HEK293 (cell line): ENCODE results near the gene PRR5.

ENCODE experiments used
- CTCF ChIA-PET: fragments of 350-600 bp; formaldehyde crosslinking; extraction: SDS; loops from one replicate; lab custom pipeline; 2021; ENCODE audit warnings: antibody characterized with exemption; lab: Yijun Ruan, JAX
- POLR2A ChIA-PET: fragments of 300-600 bp; formaldehyde crosslinking; extraction: SDS; loops from one replicate; lab custom pipeline; 2020; ENCODE audit warnings: antibody characterized with exemption, inconsistent platforms; lab: Yijun Ruan, JAX
- H3K27ac ChIP-seq: fragments of 200-500 bp; sonication (Bioruptor generic); 2 replicates; pipeline ENCODE4 v1.5.1; 2014; ENCODE audit warnings: low read depth, low read length, control low read depth, inconsistent platforms; ENCODE audit errors: extremely low read depth
- H3K36me3 ChIP-seq, 2 experiments: fragments of 200-500 bp in 1 of 2; sonication (Bioruptor generic) in 1 of 2; 1 replicate in 1 of 2; 2 replicates in 1 of 2; pipeline ENCODE4 v1.5.1; 2014 to 2017; ENCODE audit warnings: inconsistent platforms in 2 of 2, low read length in 2 of 2; ENCODE audit not compliant: control insufficient read depth in 2 of 2, insufficient read depth in 1 of 2
- H3K4me1 ChIP-seq: fragments of 200-500 bp; sonication (Bioruptor generic); 2 replicates; pipeline ENCODE4 v1.5.1; 2014; ENCODE audit warnings: mild to moderate bottlenecking, low read length, inconsistent platforms; ENCODE audit not compliant: control insufficient read depth, insufficient read depth
- H3K4me3 ChIP-seq: 2 replicates; pipeline ENCODE4 v1.5.1; 2011; ENCODE audit warnings: low read depth, mild to moderate bottlenecking, control low read depth, low read length, moderate library complexity
- H3K9me3 ChIP-seq: fragments of 200-500 bp; sonication (Bioruptor generic); 2 replicates; pipeline ENCODE4 v1.5.1; 2014; ENCODE audit warnings: low read depth, low read length, inconsistent platforms; ENCODE audit not compliant: control insufficient read depth, insufficient read depth
- EGR2 ChIP-seq: fragments of 450-650 bp; formaldehyde crosslinking; IDR thresholded peaks from 2 replicates; pipeline ENCODE4 v1.5.1; 2016; ENCODE audit warnings: low read depth, missing biosample characterization, missing genetic modification characterization
- GLIS1 ChIP-seq: fragments of 450-650 bp; formaldehyde crosslinking; IDR thresholded peaks from 2 replicates; pipeline ENCODE4 v1.5.1; 2016; ENCODE audit warnings: missing biosample characterization, missing genetic modification characterization
- GLIS2 ChIP-seq: fragments of 450-650 bp; formaldehyde crosslinking; IDR thresholded peaks from 2 replicates; pipeline ENCODE4 v1.5.1; 2016; ENCODE audit warnings: missing biosample characterization, missing genetic modification characterization
- HOXC10 ChIP-seq: sonication (generic); formaldehyde crosslinking; IDR thresholded peaks from 2 replicates; pipeline ENCODE4 v1.8.1; 2023; ENCODE audit warnings: mild to moderate bottlenecking, missing genetic modification reagents
- REPIN1 ChIP-seq: fragments of 450-650 bp; formaldehyde crosslinking; IDR thresholded peaks from 2 replicates; pipeline ENCODE4 v1.5.1; 2017; ENCODE audit warnings: missing biosample characterization, missing genetic modification characterization, low read depth
- SCRT1 ChIP-seq: fragments of 450-650 bp; formaldehyde crosslinking; IDR thresholded peaks from 2 replicates; pipeline ENCODE4 v1.5.1; 2016; ENCODE audit warnings: missing biosample characterization, missing genetic modification characterization, borderline replicate concordance
- WT1 ChIP-seq: fragments of 450-650 bp; formaldehyde crosslinking; IDR thresholded peaks from 2 replicates; pipeline ENCODE4 v1.5.1; 2016; ENCODE audit warnings: missing biosample characterization, missing genetic modification characterization
- ZEB2 ChIP-seq: fragments of 450-650 bp; formaldehyde crosslinking; IDR thresholded peaks from 2 replicates; pipeline ENCODE4 v1.5.1; 2016; ENCODE audit warnings: missing biosample characterization, missing genetic modification characterization
- ZFHX2 ChIP-seq: fragments of 450-650 bp; formaldehyde crosslinking; conservative IDR thresholded peaks from 2 replicates; pipeline ENCODE4 v1.5.1; 2016; ENCODE audit warnings: missing biosample characterization, missing genetic modification characterization
- ZIC2 ChIP-seq: fragments of 450-650 bp; formaldehyde crosslinking; IDR thresholded peaks from 2 replicates; pipeline ENCODE4 v1.5.1; 2016; ENCODE audit warnings: missing biosample characterization, missing genetic modification characterization
- ZNF2 ChIP-seq: fragments of 450-650 bp; formaldehyde crosslinking; IDR thresholded peaks from 2 replicates; pipeline ENCODE4 v1.5.1; 2016; ENCODE audit warnings: missing biosample characterization, missing genetic modification characterization
- ZNF292 ChIP-seq: fragments of 450-650 bp; formaldehyde crosslinking; IDR thresholded peaks from 2 replicates; pipeline ENCODE4 v1.5.1; 2016; ENCODE audit warnings: low read depth, missing biosample characterization, missing genetic modification characterization, borderline replicate concordance
- ZNF398 ChIP-seq: fragments of 450-650 bp; formaldehyde crosslinking; IDR thresholded peaks from 2 replicates; pipeline ENCODE4 v1.5.1; 2017; ENCODE audit warnings: missing biosample characterization, missing genetic modification characterization
- ZNF747 ChIP-seq: fragments of 450-650 bp; formaldehyde crosslinking; IDR thresholded peaks from 2 replicates; pipeline ENCODE4 v1.5.1; 2016; ENCODE audit warnings: missing biosample characterization, missing genetic modification characterization
- ZSCAN4 ChIP-seq: fragments of 450-650 bp; formaldehyde crosslinking; IDR thresholded peaks from 2 replicates; pipeline ENCODE4 v1.5.1; 2017; ENCODE audit warnings: missing biosample characterization, missing genetic modification characterization
- ZSCAN5A ChIP-seq: fragments of 450-650 bp; formaldehyde crosslinking; IDR thresholded peaks from 2 replicates; pipeline ENCODE4 v1.5.1; 2016; ENCODE audit warnings: missing biosample characterization, missing genetic modification characterization
- TF ChIP-seq, protein P1 (sequence below): fragments of 450-650 bp; formaldehyde crosslinking; IDR thresholded peaks from 2 replicates; pipeline ENCODE4 v1.5.1; 2016; ENCODE audit warnings: missing biosample characterization, missing genetic modification characterization
- TF ChIP-seq, protein P2 (sequence below): fragments of 450-650 bp; formaldehyde crosslinking; IDR thresholded peaks from 2 replicates; pipeline ENCODE4 v1.5.1; 2016; ENCODE audit warnings: missing biosample characterization, missing genetic modification characterization, borderline replicate concordance
- TF ChIP-seq, protein P3 (sequence below): fragments of 450-650 bp; formaldehyde crosslinking; IDR thresholded peaks from 2 replicates; pipeline ENCODE4 v1.5.1; 2016; ENCODE audit warnings: missing biosample characterization, missing genetic modification characterization

PRR5 gene

GRCh38 chr22:44707752-44708151 lies 5.7 kb downstream of the PRR5 start (continued):
- TF ChIP-seq, protein P1, sequence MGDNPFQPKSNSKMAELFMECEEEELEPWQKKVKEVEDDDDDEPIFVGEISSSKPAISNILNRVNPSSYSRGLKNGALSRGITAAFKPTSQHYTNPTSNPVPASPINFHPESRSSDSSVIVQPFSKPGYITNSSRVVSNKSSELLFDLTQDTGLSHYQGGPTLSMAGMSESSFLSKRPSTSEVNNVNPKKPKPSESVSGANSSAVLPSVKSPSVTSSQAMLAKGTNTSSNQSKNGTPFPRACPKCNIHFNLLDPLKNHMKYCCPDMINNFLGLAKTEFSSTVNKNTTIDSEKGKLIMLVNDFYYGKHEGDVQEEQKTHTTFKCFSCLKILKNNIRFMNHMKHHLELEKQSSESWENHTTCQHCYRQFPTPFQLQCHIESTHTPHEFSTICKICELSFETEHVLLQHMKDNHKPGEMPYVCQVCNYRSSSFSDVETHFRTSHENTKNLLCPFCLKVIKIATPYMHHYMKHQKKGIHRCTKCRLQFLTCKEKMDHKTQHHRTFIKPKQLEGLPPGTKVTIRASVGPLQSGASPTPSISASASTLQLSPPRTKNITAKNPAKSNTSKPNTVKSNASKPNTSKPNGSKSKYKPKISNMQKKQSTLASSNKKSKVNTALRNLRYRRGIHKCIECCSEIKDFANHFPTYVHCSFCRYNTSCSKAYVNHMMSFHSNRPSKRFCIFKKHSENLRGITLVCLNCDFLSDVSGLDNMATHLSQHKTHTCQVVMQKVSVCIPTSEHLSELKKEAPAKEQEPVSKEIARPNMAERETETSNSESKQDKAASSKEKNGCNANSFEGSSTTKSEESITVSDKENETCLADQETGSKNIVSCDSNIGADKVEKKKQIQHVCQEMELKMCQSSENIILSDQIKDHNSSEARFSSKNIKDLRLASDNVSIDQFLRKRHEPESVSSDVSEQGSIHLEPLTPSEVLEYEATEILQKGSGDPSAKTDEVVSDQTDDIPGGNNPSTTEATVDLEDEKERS, result no peak
- TF ChIP-seq SCRT1, result no peak
- no peak for TF ChIP-seq ZEB2
- TF ChIP-seq HOXC10 (CRISPR knock-in tag), result no peak
- TF ChIP-seq, protein P2, sequence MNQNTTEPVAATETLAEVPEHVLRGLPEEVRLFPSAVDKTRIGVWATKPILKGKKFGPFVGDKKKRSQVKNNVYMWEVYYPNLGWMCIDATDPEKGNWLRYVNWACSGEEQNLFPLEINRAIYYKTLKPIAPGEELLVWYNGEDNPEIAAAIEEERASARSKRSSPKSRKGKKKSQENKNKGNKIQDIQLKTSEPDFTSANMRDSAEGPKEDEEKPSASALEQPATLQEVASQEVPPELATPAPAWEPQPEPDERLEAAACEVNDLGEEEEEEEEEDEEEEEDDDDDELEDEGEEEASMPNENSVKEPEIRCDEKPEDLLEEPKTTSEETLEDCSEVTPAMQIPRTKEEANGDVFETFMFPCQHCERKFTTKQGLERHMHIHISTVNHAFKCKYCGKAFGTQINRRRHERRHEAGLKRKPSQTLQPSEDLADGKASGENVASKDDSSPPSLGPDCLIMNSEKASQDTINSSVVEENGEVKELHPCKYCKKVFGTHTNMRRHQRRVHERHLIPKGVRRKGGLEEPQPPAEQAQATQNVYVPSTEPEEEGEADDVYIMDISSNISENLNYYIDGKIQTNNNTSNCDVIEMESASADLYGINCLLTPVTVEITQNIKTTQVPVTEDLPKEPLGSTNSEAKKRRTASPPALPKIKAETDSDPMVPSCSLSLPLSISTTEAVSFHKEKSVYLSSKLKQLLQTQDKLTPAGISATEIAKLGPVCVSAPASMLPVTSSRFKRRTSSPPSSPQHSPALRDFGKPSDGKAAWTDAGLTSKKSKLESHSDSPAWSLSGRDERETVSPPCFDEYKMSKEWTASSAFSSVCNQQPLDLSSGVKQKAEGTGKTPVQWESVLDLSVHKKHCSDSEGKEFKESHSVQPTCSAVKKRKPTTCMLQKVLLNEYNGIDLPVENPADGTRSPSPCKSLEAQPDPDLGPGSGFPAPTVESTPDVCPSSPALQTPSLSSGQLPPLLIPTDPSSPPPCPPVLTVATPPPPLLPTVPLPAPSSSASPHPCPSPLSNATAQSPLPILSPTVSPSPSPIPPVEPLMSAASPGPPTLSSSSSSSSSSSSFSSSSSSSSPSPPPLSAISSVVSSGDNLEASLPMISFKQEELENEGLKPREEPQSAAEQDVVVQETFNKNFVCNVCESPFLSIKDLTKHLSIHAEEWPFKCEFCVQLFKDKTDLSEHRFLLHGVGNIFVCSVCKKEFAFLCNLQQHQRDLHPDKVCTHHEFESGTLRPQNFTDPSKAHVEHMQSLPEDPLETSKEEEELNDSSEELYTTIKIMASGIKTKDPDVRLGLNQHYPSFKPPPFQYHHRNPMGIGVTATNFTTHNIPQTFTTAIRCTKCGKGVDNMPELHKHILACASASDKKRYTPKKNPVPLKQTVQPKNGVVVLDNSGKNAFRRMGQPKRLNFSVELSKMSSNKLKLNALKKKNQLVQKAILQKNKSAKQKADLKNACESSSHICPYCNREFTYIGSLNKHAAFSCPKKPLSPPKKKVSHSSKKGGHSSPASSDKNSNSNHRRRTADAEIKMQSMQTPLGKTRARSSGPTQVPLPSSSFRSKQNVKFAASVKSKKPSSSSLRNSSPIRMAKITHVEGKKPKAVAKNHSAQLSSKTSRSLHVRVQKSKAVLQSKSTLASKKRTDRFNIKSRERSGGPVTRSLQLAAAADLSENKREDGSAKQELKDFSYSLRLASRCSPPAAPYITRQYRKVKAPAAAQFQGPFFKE (tag by site-specific recombination), result no peak
- TF ChIP-seq, all 188 proteins: peak for 0

GRCh38 chr22:44709881-44710392 lies 7.9 kb downstream of the PRR5 start:
- Histone ChIP-seq H3K9me3 (no peaks in the 10 kb centered on the region), H3K27ac (no peak overlapping the region), H3K4me3 (no peak overlapping the region), H3K36me3 (peaks cover 0 to under 1% of the 10 kb centered on the region in 2 experiments; a peak in 1 of 3 replicates), H3K4me1 (peaks cover 2% of the 10 kb centered on the region; the same call in 1 of the 2 replicates)
- POLR2A ChIA-PET, result no interaction called here
- CTCF ChIA-PET, result interaction anchor here (0.6 to 1.2 kb wide), 3 partner anchors 14 to 28 kb away, joined by 3 to 6 read pairs (median 4); no protein-coding TSS in a partner anchor
- TF ChIP-seq ZNF2 (tag by site-specific recombination), result no peak
- peak; percentile 51; the same call in 1 of the 2 replicates for TF ChIP-seq ZFHX2 (tag by site-specific recombination)
- TF ChIP-seq, protein P3, sequence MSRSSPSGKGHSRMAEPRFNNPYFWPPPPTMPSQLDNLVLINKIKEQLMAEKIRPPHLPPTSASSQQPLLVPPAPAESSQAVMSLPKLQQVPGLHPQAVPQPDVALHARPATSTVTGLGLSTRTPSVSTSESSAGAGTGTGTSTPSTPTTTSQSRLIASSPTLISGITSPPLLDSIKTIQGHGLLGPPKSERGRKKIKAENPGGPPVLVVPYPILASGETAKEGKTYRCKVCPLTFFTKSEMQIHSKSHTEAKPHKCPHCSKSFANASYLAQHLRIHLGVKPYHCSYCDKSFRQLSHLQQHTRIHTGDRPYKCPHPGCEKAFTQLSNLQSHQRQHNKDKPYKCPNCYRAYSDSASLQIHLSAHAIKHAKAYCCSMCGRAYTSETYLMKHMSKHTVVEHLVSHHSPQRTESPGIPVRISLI (tag by site-specific recombination), result no peak
- no peak for TF ChIP-seq ZSCAN5A (tag by site-specific recombination)
- peak; percentile 59 for TF ChIP-seq ZNF398 (tag by site-specific recombination)
- peak; percentile 97 for TF ChIP-seq GLIS1
- peak; percentile 33; the same call in 1 of the 2 replicates for TF ChIP-seq GLIS2
- no peak for TF ChIP-seq ZNF747 (tag by site-specific recombination)
- no peak for TF ChIP-seq REPIN1
- no peak for TF ChIP-seq ZSCAN4 (tag by site-specific recombination)
- no peak for TF ChIP-seq ZNF292 (tag by site-specific recombination)
- peak; percentile 57; the same call in 1 of the 2 replicates for TF ChIP-seq EGR2 (tag by site-specific recombination)
- peak; percentile 28; the same call in 1 of the 2 replicates for TF ChIP-seq WT1 (tag by site-specific recombination)
- TF ChIP-seq ZIC2 (tag by site-specific recombination), result peak; percentile 92
